Esophagus muscularis mucosa (tissue), 4 donors: ENCODE results near the gene ZMIZ1.

ENCODE experiments used
- CTCF ChIP-seq, 3 experiments: fragments of 200-600 bp in 2 of 3; fragments of 450-650 bp in 1 of 3; sonication (generic) in 2 of 3; IDR thresholded peaks; one replicate each; pipeline ENCODE4 v1.5.1; 2017 to 2019; ENCODE audit warnings: antibody characterized with exemption in 3 of 3, mild to moderate bottlenecking in 2 of 3, moderate library complexity in 1 of 3
- EP300 ChIP-seq: sonication (generic); formaldehyde crosslinking; IDR thresholded peaks from one replicate; pipeline ENCODE4 v1.6.1; 2017; ENCODE audit warnings: antibody characterized with exemption
- POLR2A ChIP-seq: fragments of 450-650 bp; IDR thresholded peaks from one replicate; pipeline ENCODE4 v1.6.1; 2017; ENCODE audit warnings: antibody characterized with exemption, moderate library complexity, mild to moderate bottlenecking, low read depth

- no peak for TF ChIP-seq CTCF (IDR thresholded peaks at IDR 0.05)
- TF ChIP-seq POLR2A, result no peak
- no peak for TF ChIP-seq EP300
Measured at GRCh38 chr10:79219322-79219957, 150.7 kb downstream of the ZMIZ1 start.
